H54 (cell line): Measurements from ENCODE around the gene CTPS2.
"Not testable (repeated sequence)": the region's sequence is repeated elsewhere in the genome, so short reads cannot be mapped to it uniquely, and the experiment has no call there.

ENCODE experiments used
- DNase-seq: peaks from one replicate; pipeline ENCODE4 v3.0.0; 2011; ENCODE audit warnings: low spot score, mixed read lengths; ENCODE audit not compliant: insufficient read length
- FAIRE-seq: peaks from 3 replicates; lab custom pipeline; 2011; peaks lifted over from hg19 to GRCh38; lab: Jason Lieb, UNC
- POLR2A ChIP-seq: IDR thresholded peaks from 2 replicates; pipeline ENCODE4 v1.6.1; 2011; ENCODE audit warnings: low read depth, mild to moderate bottlenecking, low read length

Gene CTPS2

DNA sequence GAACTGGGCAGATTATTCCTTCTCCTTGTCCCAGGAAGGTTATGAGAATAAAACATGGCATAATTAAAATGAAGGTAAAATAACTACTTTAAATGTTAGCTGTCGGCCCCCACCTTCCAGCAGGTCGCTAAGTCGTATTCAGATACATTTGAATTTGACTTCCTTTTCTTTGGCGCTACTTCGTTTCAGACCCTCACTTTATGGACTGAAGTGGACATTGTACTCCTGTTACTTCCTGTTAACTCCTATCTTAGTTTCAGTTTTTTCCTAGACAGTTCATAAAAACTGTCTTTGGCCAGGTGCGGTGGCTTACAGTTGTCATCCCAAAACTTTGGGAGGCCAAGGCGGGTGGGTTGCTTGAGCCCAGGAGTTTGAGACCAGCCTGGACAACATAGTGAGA lies 12.6 kb upstream of the CTPS2 start:
- DNase-seq (no peak), FAIRE-seq (no peak)

DNA sequence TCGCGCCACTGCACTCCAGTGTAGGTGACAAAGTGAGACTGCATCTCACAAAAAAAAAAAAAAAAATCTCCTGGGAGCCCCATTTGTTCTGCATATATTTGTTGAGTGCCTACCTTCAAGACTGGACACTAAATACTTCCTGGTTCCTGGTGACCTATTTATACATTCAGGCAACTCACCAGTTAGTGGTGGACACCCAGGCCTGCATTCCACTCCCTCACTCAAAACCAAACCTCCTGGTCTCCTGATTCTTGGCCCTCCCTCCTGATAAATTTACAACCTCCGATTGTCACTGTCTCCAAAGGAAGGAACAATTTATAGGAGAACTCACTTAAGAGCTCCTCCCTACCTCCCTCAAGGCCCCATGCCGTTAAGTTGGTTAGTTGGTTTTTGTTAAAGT lies 10.0 kb upstream of the CTPS2 start:
- TF ChIP-seq POLR2A = no peak
- FAIRE-seq = no peak

More for the DNA sequence above, 12.6 kb upstream of the CTPS2 start:
- no peak for TF ChIP-seq POLR2A

DNA sequence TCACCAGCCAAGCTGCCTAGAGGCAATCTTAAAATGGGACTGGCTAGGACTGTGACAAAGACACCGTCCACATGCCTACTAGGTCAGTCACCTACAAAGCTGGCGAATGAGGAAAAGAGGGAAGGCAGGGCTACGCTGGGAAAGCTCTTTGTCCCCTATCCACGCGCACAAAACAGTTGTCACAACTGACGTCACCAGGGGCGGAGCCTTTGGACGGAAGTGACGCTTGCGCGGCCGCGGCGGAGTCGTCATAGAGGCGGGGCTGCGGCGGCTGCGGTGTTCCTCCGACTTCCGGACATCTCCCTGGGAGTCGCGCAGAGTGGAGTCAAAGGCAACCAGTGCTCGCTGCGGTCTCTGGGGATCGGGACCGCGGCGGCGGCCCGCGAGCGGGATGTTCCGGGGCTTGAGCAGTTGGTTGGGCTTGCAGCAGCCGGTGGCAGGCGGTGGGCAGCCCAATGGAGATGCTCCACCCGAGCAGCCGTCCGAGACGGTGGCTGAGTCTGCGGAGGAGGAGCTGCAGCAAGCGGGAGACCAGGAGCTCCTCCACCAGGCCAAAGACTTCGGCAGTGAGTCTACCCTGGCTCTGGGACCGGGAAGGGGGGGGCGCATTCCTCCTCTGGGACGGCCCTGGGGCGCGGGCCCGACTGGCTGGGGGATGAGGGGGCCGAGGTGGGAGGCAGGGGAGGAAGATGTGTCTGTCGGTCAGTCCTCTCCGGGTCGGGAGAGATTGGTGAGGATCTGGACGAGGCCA lies 7.0 kb upstream of the CTPS2 start, which contains the start of gene SYAP1:
Gene SYAP1 (plus strand): TSS at position 279 of the 751 bp plus-strand sequence. CDS start 113 bp downstream, at position 392.
- peak; percentile 80 for TF ChIP-seq POLR2A
- peak; percentile 35 for DNase-seq
- no peak for FAIRE-seq

More for the DNA sequence above, 10.0 kb upstream of the CTPS2 start:
- no peak for DNase-seq

DNA sequence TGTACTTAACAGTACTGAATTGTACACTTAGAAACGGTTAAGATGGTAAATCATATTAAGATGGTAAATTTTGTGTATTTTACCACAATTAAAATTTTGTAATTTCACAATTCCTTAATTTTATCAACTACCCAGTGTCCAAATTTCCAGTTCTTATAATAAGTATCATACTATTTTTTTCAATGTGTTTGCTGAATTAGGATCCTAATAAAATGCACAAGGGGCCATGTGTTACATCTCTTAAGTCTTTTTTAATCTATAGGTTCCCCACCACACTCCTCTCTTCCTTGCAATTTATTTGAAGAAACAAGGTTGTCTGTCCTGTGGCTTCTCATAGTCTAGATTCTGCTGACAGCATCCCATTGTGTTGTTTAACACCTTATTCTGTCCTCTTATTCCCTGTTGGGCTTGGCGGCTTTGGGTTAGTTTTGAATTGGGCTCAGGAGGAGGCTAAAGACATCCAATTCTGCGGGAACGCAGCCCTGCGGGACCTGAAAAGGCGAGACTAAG lies 6.4 kb upstream of the CTPS2 start:
- FAIRE-seq = no peak
- DNase-seq = no peak
- no peak for TF ChIP-seq POLR2A

DNA sequence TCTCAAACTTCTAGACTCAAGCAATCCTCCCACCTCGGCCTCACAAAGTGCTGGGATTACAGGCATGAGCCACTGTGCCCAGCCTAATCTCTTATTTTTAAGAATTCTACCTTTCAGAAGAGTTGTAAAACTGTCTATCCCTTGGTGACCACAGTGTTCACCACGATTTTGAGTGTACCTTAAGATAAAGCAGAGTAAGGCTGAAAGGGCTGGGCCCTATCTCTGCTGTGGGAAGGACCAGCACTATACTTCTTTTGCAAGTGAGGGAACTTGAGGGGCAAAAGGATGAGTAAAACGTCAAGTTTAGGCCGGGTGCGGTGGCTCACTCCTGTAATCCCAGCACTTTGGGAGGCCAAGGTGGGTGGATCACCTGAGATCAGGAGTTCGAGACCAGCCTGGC lies 4.0 kb upstream of the CTPS2 start:
- not testable (repeated sequence) for FAIRE-seq, DNase-seq

DNA sequence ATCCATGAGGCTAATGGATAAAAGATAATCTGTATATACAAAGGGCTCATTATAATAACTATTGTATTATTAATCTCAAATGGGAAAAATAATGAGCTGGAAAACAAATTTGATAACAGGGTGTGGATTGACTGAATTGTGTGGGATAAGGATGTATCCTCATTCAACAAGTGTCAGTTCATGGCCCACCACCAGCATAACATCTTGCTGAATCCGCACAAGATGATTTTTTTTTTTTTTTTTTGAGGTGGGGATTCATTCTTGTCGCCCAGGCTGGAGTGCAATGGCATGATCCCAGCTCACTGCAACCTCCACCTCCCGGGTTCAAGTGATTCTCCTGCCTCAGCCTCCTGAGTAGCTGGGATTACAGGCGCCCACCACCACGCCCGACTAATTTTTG lies 3.2 kb upstream of the CTPS2 start:
- not testable (repeated sequence) for DNase-seq, FAIRE-seq

DNA sequence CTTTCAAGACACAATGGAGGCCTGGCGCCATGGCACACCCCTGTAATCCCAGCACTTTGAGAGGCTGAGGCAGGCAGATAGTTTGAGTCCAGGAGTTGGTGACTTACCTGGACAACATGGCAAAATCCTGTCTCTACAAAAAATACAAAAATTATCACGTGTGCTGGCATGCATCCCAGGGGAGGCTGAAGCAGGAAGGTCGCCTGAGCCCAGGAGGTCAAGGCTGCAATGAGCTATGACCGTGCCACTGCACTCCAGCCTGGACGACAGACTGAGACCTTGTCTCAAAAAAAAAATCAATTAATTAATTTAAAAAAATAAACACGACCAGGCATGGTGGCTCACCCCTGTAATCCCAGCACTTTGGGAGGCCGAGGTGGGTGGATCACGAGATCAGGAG lies 2.0 kb upstream of the CTPS2 start:
- no peak for TF ChIP-seq POLR2A
- FAIRE-seq = no peak

DNA sequence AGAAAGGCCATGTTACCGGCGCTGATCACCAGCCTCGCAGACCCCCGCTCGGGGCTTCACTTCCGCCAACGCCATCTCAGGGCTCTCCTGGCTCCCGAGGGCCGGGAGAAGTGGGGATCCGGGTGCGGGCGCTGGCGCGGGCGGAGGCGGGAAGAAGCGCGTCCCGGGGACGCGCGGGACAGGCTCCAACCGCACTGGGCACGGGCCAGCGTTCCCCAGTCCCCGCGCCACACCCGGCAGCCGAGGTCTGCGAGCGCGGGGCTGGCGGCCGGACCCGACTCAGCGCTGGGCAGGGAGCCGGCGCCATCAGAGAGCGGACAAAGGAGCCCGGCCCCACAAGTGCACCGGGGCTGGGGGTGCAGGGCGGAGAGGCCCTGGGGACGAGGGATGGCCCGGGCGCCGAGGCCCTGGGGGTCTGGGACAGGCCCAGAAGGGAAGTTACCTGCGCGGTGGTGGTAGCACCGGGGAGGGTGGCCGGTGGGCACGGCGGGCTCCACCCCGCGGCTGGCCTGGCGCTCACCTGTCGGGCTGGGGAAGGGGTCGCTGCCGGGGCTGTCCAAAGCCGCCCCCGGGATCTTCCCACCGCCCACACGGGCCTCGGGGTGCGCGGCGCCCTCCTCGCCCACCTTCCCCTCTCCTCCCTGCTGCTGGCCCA lies 449 bp downstream of the CTPS2 start:
- DNase-seq (no peak), FAIRE-seq (no peak)
- TF ChIP-seq POLR2A = no peak

More for the DNA sequence above, 2.0 kb upstream of the CTPS2 start:
- no peak for DNase-seq

DNA sequence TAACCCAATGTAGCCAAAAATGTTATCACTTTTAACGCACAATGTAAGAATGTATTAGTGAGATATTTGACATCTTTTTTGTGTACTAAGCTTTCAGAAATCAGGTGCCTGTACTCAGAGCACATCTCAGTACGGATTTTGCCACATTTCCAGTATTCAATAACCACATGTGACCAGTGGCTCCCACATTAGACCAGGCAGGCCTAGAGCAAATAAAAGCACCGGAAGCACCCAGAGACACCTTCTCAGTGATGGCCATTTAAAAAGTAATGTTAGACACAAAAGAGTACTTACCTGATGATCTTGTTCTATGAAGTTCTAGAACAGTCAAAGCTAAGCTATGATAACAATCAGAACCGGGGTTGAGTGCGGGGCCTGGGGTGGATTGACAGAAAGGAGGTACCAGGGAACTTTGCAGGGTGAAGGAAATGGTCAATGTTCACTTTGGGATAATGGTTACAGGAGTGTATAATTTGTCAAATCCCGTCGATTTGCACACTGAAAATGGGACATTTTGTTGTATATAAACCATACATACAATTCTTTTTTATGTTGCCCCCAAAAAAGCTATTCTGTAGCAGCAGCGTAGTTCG lies 1.2 kb downstream of the CTPS2 start:
- no peak for TF ChIP-seq POLR2A
- DNase-seq = no peak
- no peak for FAIRE-seq

DNA sequence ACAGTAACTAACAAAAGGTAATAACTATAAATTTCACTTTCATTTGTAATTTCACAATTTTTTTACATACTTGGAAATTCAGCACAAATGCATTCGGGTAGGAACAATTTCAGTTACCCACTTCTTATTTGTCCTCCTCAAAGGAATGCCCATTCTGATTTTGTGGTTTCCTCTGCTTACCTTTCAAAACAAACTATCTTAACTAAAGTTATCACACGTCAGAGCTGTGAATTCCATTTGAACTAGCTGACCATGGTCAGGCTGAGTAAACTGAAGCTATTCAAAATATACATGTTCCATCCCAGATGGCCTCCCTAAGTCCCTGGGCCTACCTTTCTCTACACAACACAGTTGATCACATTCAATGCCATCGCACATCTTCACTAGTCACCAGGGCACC lies 4.5 kb downstream of the CTPS2 start:
- DNase-seq (no peak), FAIRE-seq (no peak)
- no peak for TF ChIP-seq POLR2A

DNA sequence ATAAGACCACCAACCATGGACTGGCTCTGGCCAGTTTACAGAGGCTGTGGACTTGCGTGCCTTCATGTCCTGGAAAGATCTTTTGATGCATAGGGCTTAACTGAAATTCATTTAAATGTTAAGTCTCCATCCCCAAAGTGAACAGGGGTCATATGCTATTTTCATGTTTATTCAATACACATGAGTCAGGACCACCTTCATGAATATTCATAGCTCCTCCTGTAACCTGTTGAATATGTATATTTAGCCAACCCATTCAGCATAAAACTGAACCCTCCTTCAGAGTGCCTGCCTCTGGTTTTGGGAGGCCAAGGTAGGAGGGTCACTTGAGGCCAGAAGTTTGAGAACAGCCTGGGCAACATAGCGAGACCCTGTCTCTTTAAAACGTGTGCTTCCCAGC lies 7.1 kb downstream of the CTPS2 start:
- DNase-seq (no peak), FAIRE-seq (no peak)
- TF ChIP-seq POLR2A = no peak

DNA sequence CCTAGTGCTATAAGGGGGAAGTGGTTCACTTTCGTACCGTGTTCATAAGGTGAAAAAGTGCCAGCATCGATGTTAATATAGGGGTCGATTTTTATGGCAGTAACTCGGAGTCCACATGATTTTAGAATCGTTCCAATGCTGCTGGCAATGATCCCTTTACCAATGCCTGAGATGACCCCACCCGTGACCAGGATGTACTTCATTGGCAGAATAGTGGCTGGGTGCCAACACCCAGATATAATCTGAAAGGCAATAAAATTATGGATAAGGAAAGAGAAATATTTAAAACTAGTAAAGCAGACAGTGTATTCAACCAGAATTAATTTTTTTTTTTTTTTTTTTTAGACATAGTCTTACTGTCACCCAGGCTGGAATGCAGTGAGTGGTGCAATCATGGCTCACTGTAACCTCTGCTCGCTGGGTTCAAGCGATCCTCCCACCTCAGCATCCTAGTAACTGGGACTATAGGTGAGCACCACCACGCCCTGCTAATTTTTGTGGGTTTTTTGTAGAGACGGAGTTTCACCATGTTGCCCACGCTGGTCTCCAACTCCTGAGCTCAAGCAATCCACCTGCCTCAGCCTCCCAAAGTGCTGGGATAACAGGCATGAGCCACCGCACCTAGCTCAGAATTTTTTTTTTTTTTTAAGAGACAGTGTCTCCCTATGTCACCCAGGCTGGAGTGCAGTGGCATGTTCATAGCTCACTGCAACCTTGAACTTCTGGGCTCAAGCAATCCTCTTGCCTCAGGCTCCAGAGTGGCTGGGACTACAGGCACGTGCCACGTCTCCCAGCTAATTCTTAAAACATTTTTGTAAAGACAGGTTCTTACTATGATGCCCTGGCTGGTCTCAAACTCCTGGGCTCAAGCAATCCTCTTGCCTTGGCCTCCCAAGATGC lies 9.5 kb downstream of the CTPS2 start:
- TF ChIP-seq POLR2A = no peak
- FAIRE-seq = no peak
- no peak for DNase-seq

DNA sequence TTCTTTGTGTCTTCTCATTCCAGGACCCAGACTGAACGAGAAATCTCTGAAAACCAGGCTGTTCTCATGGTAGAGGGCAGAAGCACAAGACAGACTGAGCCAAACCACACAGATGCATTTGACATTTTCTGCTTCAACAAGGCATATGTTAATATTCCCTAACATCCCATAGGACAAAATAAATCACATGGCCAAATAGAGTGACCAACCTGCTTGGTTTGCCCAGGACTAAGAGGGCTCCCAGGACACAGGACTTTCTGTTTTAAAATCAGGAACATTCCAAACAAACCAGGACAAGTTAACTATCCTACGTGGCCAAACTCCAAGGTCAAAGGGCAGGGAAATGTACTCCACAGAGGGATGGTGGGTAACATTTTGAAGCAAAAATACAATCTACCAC lies 11.7 kb downstream of the CTPS2 start:
- DNase-seq (no peak), FAIRE-seq (no peak)
- no peak for TF ChIP-seq POLR2A
